GM21825 (cell line): Measurements from ENCODE around the gene NR5A2.

Experiments
- ATAC-seq: cut with Tn5 transposase; IDR thresholded peaks from one replicate; pipeline ENCODE4 v1.9.1; 2021; ENCODE audit warnings: mild to moderate bottlenecking, moderate library complexity; ENCODE audit not compliant: unreplicated experiment

The NR5A2 gene

DNA sequence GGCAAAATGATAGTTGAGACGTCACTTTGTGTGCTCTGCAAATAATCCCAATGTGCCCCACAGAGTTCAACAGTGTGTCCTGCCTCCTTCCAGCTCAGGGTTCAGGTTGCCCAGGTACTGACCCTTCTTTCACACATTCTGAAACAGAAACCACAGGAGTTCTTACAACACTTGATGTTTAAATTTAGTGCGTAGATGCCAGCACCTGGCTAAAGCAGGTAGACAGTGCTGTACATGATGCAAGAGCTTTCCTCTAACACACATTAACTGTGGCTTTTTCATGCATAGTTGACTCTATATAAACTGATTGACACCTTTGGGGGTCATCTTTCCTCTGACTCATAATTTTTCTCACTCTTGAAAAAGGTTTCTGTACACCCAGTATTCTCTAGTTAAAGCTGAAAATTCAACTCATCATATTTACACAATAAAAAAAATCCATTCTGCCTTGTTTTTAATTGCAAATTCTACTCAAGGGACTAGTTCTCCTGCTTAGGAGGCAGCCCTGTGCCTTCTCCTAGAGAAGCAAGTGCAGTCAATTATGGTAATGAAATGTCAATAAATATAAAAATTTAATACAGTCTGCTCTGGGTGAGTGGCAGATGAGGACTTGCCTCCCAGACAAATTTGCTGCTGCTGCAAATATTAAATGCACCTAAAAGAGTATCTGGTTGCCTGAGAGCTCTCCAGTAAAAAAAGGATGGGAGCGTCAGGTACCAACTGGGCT lies 91.4 kb downstream of the NR5A2 start:
- ATAC-seq = no peak

- ATAC-seq = no peak
Observed at GRCh38 chr1:200121421-200121820, 93.9 kb downstream of the NR5A2 start.

DNA sequence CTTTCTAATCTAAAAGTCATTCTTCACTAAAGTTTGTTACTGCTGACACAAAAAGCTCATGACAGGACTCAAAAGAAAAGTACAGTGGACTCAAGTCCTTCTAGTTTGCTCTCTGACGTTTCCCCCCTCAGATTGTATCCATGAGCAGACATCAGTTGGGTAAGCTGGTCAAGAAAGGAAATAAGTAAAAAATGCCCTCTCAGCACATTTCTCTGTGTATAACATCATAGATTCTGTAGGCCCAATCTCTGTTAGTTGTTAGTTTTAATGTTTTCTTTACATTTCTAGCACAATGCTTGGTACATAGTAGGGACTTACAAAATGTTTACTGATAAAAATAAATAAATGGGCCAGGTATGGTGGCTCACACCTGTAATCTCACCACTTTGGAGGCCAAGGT lies 96.8 kb downstream of the NR5A2 start:
- no peak for ATAC-seq

DNA sequence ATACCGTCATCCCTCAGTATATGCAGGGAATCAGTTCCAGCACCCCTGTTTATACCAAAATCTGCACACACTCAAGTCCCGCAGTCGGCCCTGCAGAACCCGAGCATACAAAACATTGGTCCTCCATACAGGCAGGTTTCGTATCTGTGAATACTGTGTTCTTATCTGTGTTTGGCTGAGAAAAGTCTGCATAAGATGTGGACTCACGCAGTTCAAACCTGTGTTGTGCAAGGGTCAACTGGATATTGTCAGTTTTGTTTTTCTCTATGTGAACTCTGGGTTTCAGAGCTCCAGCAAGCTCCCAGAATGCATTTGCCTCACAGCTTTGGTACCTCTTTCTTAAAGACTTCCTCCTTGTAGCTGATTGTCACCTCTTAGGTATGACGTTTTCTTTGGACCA lies 100.6 kb downstream of the NR5A2 start:
- no peak for ATAC-seq

- ATAC-seq = no peak
Observed at GRCh38 chr1:200128944-200129879, 101.7 kb downstream of the NR5A2 start.

GRCh38 chr1:200130552-200130951 lies 103.0 kb downstream of the NR5A2 start:
- ATAC-seq = no peak

- ATAC-seq = no peak
Observed at GRCh38 chr1:200131551-200132125, 104.1 kb downstream of the NR5A2 start.

- ATAC-seq = no peak
Observed at GRCh38 chr1:200133123-200133522, 105.6 kb downstream of the NR5A2 start.

- no peak for ATAC-seq
Observed at GRCh38 chr1:200134116-200134515, 106.6 kb downstream of the NR5A2 start.

DNA sequence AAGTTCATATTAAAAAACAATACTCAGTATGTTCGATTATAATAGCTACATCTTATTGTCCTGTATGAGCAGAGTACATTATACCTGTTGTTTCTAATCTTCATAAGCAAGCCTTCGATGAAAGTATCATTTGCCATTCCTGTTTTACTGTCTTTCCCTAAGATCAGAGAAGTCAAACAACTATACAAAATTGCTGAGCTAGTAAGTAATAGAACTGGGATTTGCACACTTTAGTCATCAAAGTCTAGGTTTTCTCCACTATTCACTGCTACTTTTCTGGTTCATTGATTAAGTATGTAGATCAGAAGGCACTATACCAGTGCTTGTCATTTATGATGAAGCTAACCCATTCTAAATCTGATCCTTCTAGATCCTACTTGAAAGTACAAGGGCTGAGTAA lies 108.9 kb downstream of the NR5A2 start:
- ATAC-seq = no peak

DNA sequence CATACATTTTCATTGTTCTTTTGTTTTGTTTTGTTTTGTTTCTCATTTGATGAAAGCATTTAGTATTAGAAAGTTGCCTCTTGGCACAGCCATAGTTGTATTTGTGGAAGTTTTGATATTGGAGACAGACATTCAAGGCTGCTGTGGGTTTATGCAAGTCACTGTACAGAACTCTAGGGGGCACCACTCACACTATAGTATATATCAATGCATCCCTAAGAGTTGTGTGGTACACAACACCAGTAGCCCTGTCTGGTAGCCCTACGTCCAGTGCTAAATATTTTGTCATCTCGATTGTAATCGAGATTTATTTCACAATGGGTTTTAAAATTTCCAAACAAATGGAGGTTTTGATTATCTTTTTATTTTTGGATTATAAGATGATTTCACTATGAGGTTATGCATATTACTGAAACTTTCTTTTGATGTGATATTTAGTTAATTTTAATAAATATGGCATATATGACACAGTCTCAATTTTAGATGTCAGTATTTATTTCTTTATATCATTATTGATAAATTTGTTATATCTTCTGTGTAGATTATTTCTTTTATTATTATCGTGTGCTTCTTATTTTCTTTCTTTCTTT lies 112.2 kb downstream of the NR5A2 start:
- ATAC-seq = peak; percentile 79

DNA sequence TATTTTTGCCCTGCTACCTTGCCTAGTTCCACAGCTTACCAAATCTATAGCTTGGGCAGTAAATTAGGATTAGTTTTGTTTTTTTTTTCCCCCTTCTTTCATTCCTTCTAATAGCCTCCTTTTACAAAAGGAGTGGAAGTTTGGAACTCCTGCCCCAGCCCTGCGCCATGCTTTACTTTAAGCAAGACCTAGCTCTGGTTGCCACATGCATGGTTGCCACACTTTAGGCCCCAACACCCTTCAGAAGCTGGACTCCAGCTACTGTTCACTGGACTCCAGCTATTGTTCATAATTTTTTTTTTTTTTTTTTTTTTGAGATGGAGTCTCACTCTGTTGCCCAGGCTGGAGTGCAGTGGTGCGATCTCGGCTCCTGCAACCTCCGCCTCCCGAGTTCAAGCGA lies 115.8 kb downstream of the NR5A2 start:
- ATAC-seq = no peak

DNA sequence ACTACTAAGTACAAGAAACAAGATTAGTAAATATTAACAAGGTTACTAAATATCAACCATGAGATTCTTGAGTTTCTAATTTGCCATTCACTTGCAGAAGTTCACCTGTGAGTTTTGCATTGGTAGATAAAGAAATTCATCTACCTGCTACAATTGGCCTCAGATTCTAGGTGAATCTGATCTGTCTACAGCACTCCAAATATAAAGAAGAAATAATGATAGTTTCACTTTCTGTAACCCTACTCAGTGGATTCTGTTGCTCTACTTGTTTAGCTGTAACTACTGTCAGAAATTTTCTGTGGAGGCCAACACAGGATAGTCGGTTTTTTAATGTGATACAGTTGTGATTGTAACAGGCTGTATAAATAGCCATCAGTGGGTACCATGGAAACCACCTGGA lies 118.6 kb downstream of the NR5A2 start:
- ATAC-seq = no peak

- no peak for ATAC-seq
Observed at GRCh38 chr1:200147094-200147493, 119.6 kb downstream of the NR5A2 start.

DNA sequence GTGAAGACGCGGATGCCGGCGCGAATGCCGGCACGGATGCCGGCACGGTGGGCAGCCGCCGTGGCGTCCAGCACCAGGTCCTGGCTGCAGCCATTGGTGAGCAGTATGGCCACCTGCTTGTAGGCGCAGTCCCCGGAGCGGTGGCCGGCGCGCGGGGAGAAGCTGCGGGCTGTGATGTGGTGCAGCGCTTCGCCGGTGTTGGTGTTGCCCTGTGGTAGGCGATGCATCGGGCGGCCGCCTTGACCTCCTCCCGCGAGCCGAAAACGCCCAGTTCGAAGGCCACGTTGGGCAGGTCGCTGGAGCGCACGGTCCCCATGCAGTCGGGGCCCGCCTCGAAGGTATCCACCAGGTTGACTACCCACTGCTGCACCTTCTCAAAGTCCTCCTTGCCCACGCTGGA lies 120.2 kb downstream of the NR5A2 start:
- ATAC-seq = no peak

GRCh38 chr1:200150006-200150405 lies 122.5 kb downstream of the NR5A2 start:
- ATAC-seq = no peak

DNA sequence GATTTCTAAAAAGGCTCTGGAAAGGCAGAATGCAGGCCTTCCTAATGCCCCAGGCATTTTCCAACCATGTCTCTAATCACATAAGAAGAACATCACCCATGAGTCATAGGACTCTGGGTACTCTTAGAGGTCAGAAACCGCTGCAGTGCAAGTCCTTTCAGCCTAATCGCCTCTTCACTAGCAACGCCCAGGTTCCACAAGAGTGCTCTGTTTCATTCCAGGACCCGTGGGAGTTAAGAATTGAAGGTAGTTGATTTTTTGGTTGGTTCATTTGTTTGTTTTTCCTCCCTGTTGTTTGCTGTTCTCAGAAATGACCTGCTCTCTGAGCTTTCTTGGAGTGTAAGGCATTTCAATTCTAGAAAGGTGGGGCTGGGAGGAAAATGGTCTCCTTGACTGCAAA lies 123.2 kb downstream of the NR5A2 start:
- ATAC-seq = peak; percentile 44

DNA sequence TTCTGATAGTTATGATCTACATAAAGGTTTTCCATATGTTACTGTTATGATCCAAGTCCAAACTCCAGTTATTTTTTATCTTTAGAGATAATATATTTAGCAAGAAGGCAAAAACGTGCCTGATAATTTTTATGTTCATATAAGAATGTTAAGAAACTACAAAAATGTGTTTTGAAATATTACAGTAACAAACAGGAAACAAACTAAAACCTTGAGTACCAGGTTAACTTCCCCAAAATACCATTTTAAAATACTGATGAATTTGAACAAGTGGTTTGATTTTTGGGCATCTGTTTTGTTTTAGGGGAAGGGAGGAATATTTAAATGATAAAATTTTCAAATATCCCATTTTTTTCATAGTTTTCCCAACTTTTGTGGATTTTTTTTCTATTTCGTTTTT lies 124.8 kb downstream of the NR5A2 start:
- ATAC-seq = no peak

- peak; percentile 60 for ATAC-seq
Observed at GRCh38 chr1:200153277-200154055, 126.0 kb downstream of the NR5A2 start.

DNA sequence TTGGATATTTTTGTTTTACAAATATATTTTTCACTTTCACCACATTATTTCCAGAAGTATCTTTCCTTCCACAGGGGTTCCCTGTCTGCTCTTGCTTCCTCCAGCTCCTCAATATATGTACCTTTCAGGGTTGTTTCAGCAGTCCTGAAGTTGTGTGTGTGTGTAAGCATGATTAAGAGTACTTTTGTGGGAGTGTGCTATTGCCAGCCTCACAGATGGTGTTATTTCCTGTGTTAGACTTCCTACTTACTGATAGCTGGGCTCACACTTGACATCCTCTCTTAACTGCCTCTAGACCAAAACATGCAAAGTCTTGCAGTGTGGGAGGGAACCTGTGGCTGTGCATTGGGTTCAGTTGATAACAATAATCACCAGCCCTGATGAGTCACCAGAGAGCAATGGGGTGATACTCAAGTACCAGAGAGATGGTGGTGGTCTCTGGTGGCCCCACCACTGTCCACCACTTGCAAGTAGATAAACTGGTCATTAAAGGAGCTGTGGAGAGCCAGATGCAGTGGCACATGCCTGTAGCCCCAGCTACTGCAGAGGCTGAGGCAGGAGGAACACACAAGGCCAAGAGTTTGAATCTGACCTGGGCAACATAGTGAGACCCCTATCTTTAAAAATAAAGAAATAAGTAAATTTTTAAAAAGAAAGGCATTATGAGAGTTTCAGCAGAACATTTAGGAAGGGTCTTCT lies 126.7 kb downstream of the NR5A2 start:
- ATAC-seq = peak; percentile 87
